NAMALWA (cell line): Measurements from ENCODE around the gene TEX26.
A peak's percentile ranks its signal among the peaks of the same experiment; 100 is the strongest.

Source experiments
- DNase-seq: peaks from one replicate; pipeline ENCODE4 v3.0.0-alpha.2; 2015; ENCODE audit warnings: low spot score

TEX26 gene

GRCh38 chr13:30976025-30976424 is 43.6 kb downstream of the TEX26 start:
- no peak for DNase-seq

GRCh38 chr13:30978981-30979956 is 46.8 kb downstream of the TEX26 start:
- peak; percentile 49 for DNase-seq

GRCh38 chr13:30982506-30982905 is 50.0 kb downstream of the TEX26 start:
- no peak for DNase-seq

GRCh38 chr13:30982906-30983305 is 50.5 kb downstream of the TEX26 start:
- DNase-seq = no peak

GRCh38 chr13:30983431-30983830 is 51.0 kb downstream of the TEX26 start:
- no peak for DNase-seq

GRCh38 chr13:30984620-30985019 is 52.2 kb downstream of the TEX26 start:
- DNase-seq = no peak

GRCh38 chr13:30985637-30986205 is 53.3 kb downstream of the TEX26 start:
- no peak for DNase-seq

GRCh38 chr13:30991184-30991583 is 58.7 kb downstream of the TEX26 start:
- DNase-seq = no peak

- DNase-seq = no peak
Observed at GRCh38 chr13:30991922-30992321, 59.5 kb downstream of the TEX26 start.

- DNase-seq = no peak
Observed at GRCh38 chr13:30995331-30995730, 62.9 kb downstream of the TEX26 start.

- DNase-seq = no peak
Observed at GRCh38 chr13:30997697-30998096, 65.2 kb downstream of the TEX26 start.

- DNase-seq = no peak
Observed at GRCh38 chr13:30998136-30999088, 66.0 kb downstream of the TEX26 start.

- DNase-seq = no peak
Observed at GRCh38 chr13:31000889-31001288, 68.4 kb downstream of the TEX26 start.

- no peak for DNase-seq
Observed at GRCh38 chr13:31001647-31002046, 69.2 kb downstream of the TEX26 start.

- no peak for DNase-seq
Observed at GRCh38 chr13:31005066-31005465, 72.6 kb downstream of the TEX26 start.

GRCh38 chr13:31007417-31007816 is 75.0 kb downstream of the TEX26 start:
- no peak for DNase-seq

GRCh38 chr13:31008400-31009115 is 76.1 kb downstream of the TEX26 start:
- DNase-seq = no peak

GRCh38 chr13:31009166-31009565 is 76.7 kb downstream of the TEX26 start:
- no peak for DNase-seq

- no peak for DNase-seq
Observed at GRCh38 chr13:31010296-31010695, 77.8 kb downstream of the TEX26 start.

GRCh38 chr13:31011193-31011860 is 78.9 kb downstream of the TEX26 start:
- no peak for DNase-seq
